Iris pigment epithelial cell (primary cell): ENCODE measurements around the gene TPBGL.

Experiments used
- DNase-seq: peaks from one replicate; pipeline ENCODE4 v3.0.0-alpha.2; 2011; ENCODE audit warnings: low read depth

The TPBGL gene

GRCh38 chr11:75246006-75246670 lies 5.6 kb downstream of the TPBGL start:
- DNase-seq = no peak

GRCh38 chr11:75246671-75247350 lies 6.2 kb downstream of the TPBGL start:
- no peak for DNase-seq

- no peak for DNase-seq
Measured at GRCh38 chr11:75248924-75249256, 8.3 kb downstream of the TPBGL start.

GRCh38 chr11:75249704-75250103 lies 9.1 kb downstream of the TPBGL start:
- no peak for DNase-seq

- no peak for DNase-seq
Measured at GRCh38 chr11:75254326-75254725, 13.8 kb downstream of the TPBGL start.

- no peak for DNase-seq
Measured at GRCh38 chr11:75260396-75261170, 20.0 kb downstream of the TPBGL start.

- DNase-seq = no peak
Measured at GRCh38 chr11:75261902-75262361, 21.4 kb downstream of the TPBGL start.

GRCh38 chr11:75262436-75262835 lies 21.9 kb downstream of the TPBGL start:
- no peak for DNase-seq

GRCh38 chr11:75262961-75263852 lies 22.6 kb downstream of the TPBGL start:
- no peak for DNase-seq

- no peak for DNase-seq
Measured at GRCh38 chr11:75263944-75264349, 23.4 kb downstream of the TPBGL start.

- no peak for DNase-seq
Measured at GRCh38 chr11:75264356-75264755, 23.8 kb downstream of the TPBGL start.

GRCh38 chr11:75264971-75265370 lies 24.4 kb downstream of the TPBGL start:
- DNase-seq = no peak

GRCh38 chr11:75265851-75266531 lies 25.4 kb downstream of the TPBGL start:
- no peak for DNase-seq

GRCh38 chr11:75267171-75267970 lies 26.8 kb downstream of the TPBGL start:
- no peak for DNase-seq

GRCh38 chr11:75268626-75269366 lies 28.2 kb downstream of the TPBGL start:
- DNase-seq = no peak

GRCh38 chr11:75269367-75269660 lies 28.7 kb downstream of the TPBGL start:
- no peak for DNase-seq

- no peak for DNase-seq
Measured at GRCh38 chr11:75269896-75270295, 29.3 kb downstream of the TPBGL start.

- peak; percentile 31 for DNase-seq
Measured at GRCh38 chr11:75270896-75271418, 30.4 kb downstream of the TPBGL start.

GRCh38 chr11:75271730-75272129 lies 31.2 kb downstream of the TPBGL start:
- no peak for DNase-seq

- no peak for DNase-seq
Measured at GRCh38 chr11:75272391-75272790, 31.8 kb downstream of the TPBGL start.
